SH-SY5Y (cell line): ENCODE measurements around the gene ARHGAP21.

Experiments used
- GATA2 ChIP-seq: IDR thresholded peaks from 2 replicates; pipeline ENCODE4 v1.6.1; 2011; ENCODE audit warnings: mild to moderate bottlenecking, low read depth, low read length
- GATA3 ChIP-seq: IDR thresholded peaks from 2 replicates; pipeline ENCODE4 v1.6.1; 2011; ENCODE audit warnings: low read depth, mild to moderate bottlenecking, low read length, moderate library complexity

DNA sequence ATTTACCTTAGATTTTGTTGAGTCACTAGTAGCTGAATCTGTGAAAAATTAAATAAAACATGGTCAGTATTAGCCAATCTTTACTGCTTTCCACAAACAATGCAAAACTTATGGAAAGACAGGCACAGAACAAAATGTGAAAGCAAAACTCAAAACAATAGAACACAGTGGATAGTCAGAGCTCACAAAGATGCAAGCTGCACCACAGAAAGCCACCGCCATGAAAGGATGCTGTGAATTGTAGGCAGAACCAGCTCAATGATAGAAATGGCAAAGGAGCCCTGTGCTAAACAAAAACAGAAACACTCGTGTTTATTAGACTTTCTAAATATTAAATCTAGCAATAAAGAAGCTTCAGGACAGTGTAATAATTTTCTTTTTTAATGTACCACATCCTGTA is 134.4 kb downstream of the ARHGAP21 start:
- no peak for TF ChIP-seq GATA2
- no peak for TF ChIP-seq GATA3
